Caco-2 (cell line): ENCODE measurements around the gene ABHD4. TPM values are rescaled to one million over a fixed set of nuclear protein-coding genes. Genes with fewer than 3 reads are reported as not detected.

Source experiments
- BruUV-seq: library from RNA; stranded (reverse); fragments of 400-500 nt; replicated peaks from 2 replicates; lab custom pipeline; 2021; lab: Mats Ljungman, UMichigan
- CTCF ChIA-PET: fragments of 300-600 bp; sonication (Branson Sonifier 250); formaldehyde crosslinking; loops from one replicate; lab custom pipeline; 2022; ENCODE audit warnings: antibody characterized with exemption; lab: Charles Lee
- POLR2A ChIA-PET: fragments of 300-600 bp; sonication (Branson Sonifier 250); formaldehyde crosslinking; loops from one replicate; lab custom pipeline; 2022; ENCODE audit warnings: antibody characterized with exemption; lab: Charles Lee
- DNase-seq, 2 experiments: peaks; one replicate each; pipeline versions ENCODE4 v3.0.0 to v3.0.0-alpha.2; 2020 to 2022
- H3K27me3 ChIP-seq: replicated peaks from 2 replicates; pipeline ENCODE4 v1.6.0; 2011; ENCODE audit warnings: low read length; ENCODE audit not compliant: control insufficient read depth, insufficient read depth
- H3K36me3 ChIP-seq: 2 replicates; pipeline ENCODE4 v1.5.1; 2011; ENCODE audit warnings: low read length; ENCODE audit not compliant: control insufficient read depth, insufficient read depth
- H3K4me1 ChIP-seq: fragments of 250-450 bp; sonication (Bioruptor Pico); 2 replicates; pipeline ENCODE4 v1.5.1; 2020; ENCODE audit warnings: mild to moderate bottlenecking
- H3K4me3 ChIP-seq: 2 replicates; pipeline ENCODE4 v1.5.1; 2011; ENCODE audit warnings: low read depth, mild to moderate bottlenecking, control low read depth, low read length
- H3K9me3 ChIP-seq: fragments of 250-450 bp; sonication (Bioruptor Pico); 2 replicates; pipeline ENCODE4 v1.5.1; 2020; ENCODE audit warnings: mild to moderate bottlenecking, moderate library complexity
- H3K27ac Mint-ChIP-seq: one replicate; pipeline ENCODE4 v1.8.0; 2022; ENCODE audit warnings: mixed read lengths; ENCODE audit not compliant: unreplicated experiment
- H3K27me3 Mint-ChIP-seq: one replicate; pipeline ENCODE4 v1.8.0; 2022; ENCODE audit warnings: mixed read lengths; ENCODE audit not compliant: insufficient read depth, unreplicated experiment
- H3K36me3 Mint-ChIP-seq: one replicate; pipeline ENCODE4 v1.8.0; 2022; ENCODE audit warnings: mild to moderate bottlenecking, mixed read lengths; ENCODE audit not compliant: insufficient read depth, unreplicated experiment
- H3K4me1 Mint-ChIP-seq: one replicate; pipeline ENCODE4 v1.8.0; 2022; ENCODE audit warnings: low read depth, mixed read lengths; ENCODE audit not compliant: unreplicated experiment
- H3K4me3 Mint-ChIP-seq: one replicate; pipeline ENCODE4 v1.8.0; 2022; ENCODE audit warnings: mild to moderate bottlenecking, moderate library complexity, mixed read lengths; ENCODE audit not compliant: unreplicated experiment
- H3K9me3 Mint-ChIP-seq: one replicate; pipeline ENCODE4 v1.8.0; 2022; ENCODE audit warnings: mixed read lengths; ENCODE audit not compliant: unreplicated experiment
- CTCF ChIP-seq, 2 experiments: fragments of 200-600 bp in 1 of 2; IDR thresholded peaks; 1 replicate in 1 of 2; 2 replicates in 1 of 2; pipeline versions ENCODE4 v1.5.1 to v1.8.0; 2011 to 2022; ENCODE audit warnings: antibody characterized with exemption in 1 of 2, control low read depth in 1 of 2, inconsistent platforms in 1 of 2, low read depth in 1 of 2, low read length in 1 of 2, mild to moderate bottlenecking in 1 of 2, moderate library complexity in 1 of 2; ENCODE audit not compliant: insufficient read depth in 1 of 2, severe bottlenecking in 1 of 2, unreplicated experiment in 1 of 2
- intact Hi-C: fragments of 100-400 bp; cut with micrococcal nuclease; formaldehyde crosslinking; loops from one replicate; pipeline ENCODE4 v1.10.0; 2022; ENCODE audit not compliant: unreplicated experiment
- total RNA-seq: library from RNA; stranded (reverse); gene quantifications from 2 replicates; pipeline ENCODE4 v1.2.3, GENCODE V29; 2022

The ABHD4 gene
- total RNA-seq, 1 experiment from 2014 or later: 73.5 TPM

- BruUV-seq: no TSS peak
- ChIA-PET POLR2A (no interaction called here), CTCF (no interaction called here)
- Histone ChIP-seq H3K36me3 (no peaks in the 10 kb centered on the region), H3K4me3 (no peak overlapping the region), H3K4me1 (peaks cover 14% of the 10 kb centered on the region), H3K27me3 (no peaks in the 10 kb centered on the region), H3K9me3 (no peaks in the 10 kb centered on the region)
- peaks cover 17% of the 10 kb centered on the region for H3K4me1 Mint-ChIP-seq
- H3K4me3 Mint-ChIP-seq: no peak overlapping the region
- intact Hi-C loops: no loop called here
- H3K27ac Mint-ChIP-seq: no peak overlapping the region
- DNase-seq: no peak
- TF ChIP-seq CTCF (IDR thresholded peaks at IDR 0.05; ENCODE audit: insufficient read depth in 1 of 2, low read depth in 1 of 2, low read length in 1 of 2, severe bottlenecking in 1 of 2, unreplicated experiment in 1 of 2): no peak
- peaks cover 5% of the 10 kb centered on the region for H3K36me3 Mint-ChIP-seq
- H3K9me3 Mint-ChIP-seq: no peaks in the 10 kb centered on the region
- H3K27me3 Mint-ChIP-seq: no peaks in the 10 kb centered on the region
Observed at GRCh38 chr14:22640192-22640591, 42.1 kb downstream of the ABHD4 start.

- no TSS peak for BruUV-seq
- ChIA-PET POLR2A (no interaction called here), CTCF (interaction anchor here (0.8 kb wide), 1 partner anchor 80 kb away, joined by 3 read pairs; no protein-coding TSS in a partner anchor)
- Mint-ChIP-seq H3K27me3 (no peaks in the 10 kb centered on the region), H3K27ac (no peak overlapping the region), H3K4me3 (no peak overlapping the region), H3K9me3 (no peaks in the 10 kb centered on the region), H3K4me1 (peaks cover 17% of the 10 kb centered on the region), H3K36me3 (no peaks in the 10 kb centered on the region)
- no peak for TF ChIP-seq CTCF (IDR thresholded peaks at IDR 0.05; ENCODE audit: insufficient read depth in 1 of 2, low read depth in 1 of 2, low read length in 1 of 2, severe bottlenecking in 1 of 2, unreplicated experiment in 1 of 2)
- no peak for DNase-seq
- Histone ChIP-seq H3K4me3 (no peak overlapping the region), H3K36me3 (no peaks in the 10 kb centered on the region), H3K4me1 (peaks cover 14% of the 10 kb centered on the region), H3K27me3 (no peaks in the 10 kb centered on the region), H3K9me3 (no peaks in the 10 kb centered on the region)
- intact Hi-C loops: no loop called here
Observed at GRCh38 chr14:22641846-22642245, 43.7 kb downstream of the ABHD4 start.

- H3K4me1 ChIP-seq: peaks cover 14% of the 10 kb centered on the region
- no peak within 1 kb of the TSS for H3K4me3 ChIP-seq
- no peaks in the 10 kb centered on the region for H3K36me3 ChIP-seq
- POLR2A ChIA-PET: interaction anchor here (0.9 kb wide), 1 partner anchor 74 kb away, joined by 3 read pairs; no protein-coding TSS in a partner anchor
- Mint-ChIP-seq H3K27me3 (no peaks in the 10 kb centered on the region), H3K36me3 (no peaks in the 10 kb centered on the region), H3K27ac (peak within 1 kb of the TSS; percentile 48), H3K9me3 (no peaks in the 10 kb centered on the region), H3K4me3 (peak within 1 kb of the TSS; percentile 12), H3K4me1 (peaks cover 17% of the 10 kb centered on the region)
- intact Hi-C loops: loop anchor here (1.0 kb wide), 3 partner anchors 46 to 87 kb away; partner anchors contain the start of gene ABHD4
- DNase-seq: no peak
- BruUV-seq: no TSS peak
- no peak for TF ChIP-seq CTCF (IDR thresholded peaks at IDR 0.05; ENCODE audit: insufficient read depth in 1 of 2, low read depth in 1 of 2, low read length in 1 of 2, severe bottlenecking in 1 of 2, unreplicated experiment in 1 of 2)
- CTCF ChIA-PET: interaction anchor here (0.6 to 1.8 kb wide), 8 partner anchors 9 to 121 kb away, joined by 3 to 16 read pairs (median 4); partner anchors contain the start of gene ABHD4
- H3K9me3 ChIP-seq: no peaks in the 10 kb centered on the region
- H3K27me3 ChIP-seq: no peaks in the 10 kb centered on the region
Observed at GRCh38 chr14:22644305-22644635, 46.2 kb downstream of the ABHD4 start, which contains the start of gene OR6J1. Gene OR6J1, minus strand, starts transcription at chr14:22644352. Its CDS starts 9,541 bp downstream, at chr14:22634811.
